Fibroblast of skin of abdomen (primary cell): ENCODE results near the gene SULT1A2.
"Not testable (repeated sequence)": the region's sequence is repeated elsewhere in the genome, so short reads cannot be mapped to it uniquely, and the experiment has no call there.

Source experiments
- DNase-seq: peaks from one replicate; pipeline ENCODE4 v3.0.0-alpha.2; 2013

The SULT1A2 gene

DNA sequence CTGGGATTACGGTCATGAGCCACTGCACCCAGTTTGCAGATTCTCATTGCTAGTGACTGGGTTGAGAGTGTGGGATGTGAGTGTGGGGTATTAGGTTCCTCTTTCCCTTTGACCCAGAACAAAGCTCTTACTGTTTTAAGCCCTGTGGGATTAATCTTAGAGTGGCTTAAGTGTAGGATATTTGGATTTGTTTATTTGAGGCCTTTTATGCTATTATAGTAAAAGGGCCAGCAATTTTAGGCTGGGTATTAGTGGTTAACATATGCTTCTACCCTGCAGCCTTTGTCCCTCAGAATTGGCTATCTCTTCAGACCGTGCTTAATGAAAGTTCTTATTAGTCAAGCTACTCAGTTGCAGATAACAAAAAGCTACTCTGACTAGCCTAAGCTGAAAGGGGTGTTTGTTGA lies 39.9 kb downstream of the SULT1A2 start:
- no peak for DNase-seq

DNA sequence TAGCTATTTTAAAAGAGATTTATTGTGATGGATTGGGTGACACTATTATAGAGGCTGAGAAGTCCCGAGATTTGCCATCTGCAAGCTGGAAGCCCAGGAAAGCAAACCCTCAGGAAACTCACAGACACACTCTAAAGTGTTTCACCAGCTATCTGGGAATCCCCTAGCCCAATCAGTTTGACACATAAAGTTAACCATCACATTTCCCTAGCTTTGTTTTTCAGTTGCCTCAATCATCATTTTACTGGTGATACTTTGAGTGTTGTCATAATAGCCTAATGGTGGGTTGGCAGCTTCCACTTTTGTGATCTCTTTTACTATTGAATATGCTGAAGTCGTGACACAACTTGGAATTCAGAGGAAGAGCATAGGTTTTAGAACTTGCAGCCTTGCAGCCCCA lies 41.3 kb downstream of the SULT1A2 start:
- no peak for DNase-seq

DNA sequence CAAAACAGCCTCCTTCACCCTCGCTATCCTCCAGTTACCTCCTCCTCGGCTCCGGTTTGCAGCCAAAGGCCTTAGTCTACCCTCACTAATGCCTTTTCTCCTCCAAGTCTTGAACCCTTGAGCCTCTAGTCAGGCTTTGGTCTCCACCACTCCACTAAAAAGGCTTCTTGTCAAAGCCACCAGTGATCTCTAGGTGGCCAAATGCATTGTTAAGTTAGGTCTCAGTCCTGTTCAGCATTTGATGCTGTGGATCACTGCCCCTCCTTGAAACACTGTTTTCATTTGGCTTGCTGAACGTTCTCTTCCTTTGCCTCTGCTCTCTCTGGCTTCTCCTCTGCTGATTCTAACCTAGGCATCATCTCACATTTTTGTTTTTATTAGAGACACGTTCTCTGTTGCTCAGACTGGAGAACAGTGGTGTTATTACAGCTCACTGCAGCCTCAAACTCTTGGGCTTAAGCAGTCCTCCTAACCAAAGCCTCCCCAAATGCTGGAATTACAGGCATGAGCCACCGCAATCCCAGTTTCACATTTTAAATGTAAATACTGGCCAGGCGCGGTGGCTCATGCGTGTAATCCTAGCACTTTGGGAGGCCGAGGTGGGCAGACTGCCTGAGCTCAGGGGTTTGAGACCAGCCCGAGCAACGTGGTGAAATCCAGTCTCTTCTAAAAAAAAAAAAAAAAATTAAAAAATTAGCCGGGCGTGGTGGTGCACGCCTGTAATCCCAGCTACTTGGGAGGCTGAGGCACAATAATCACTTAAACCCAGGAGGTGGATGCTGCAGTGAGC lies 42.0 kb downstream of the SULT1A2 start:
- DNase-seq: no peak

DNA sequence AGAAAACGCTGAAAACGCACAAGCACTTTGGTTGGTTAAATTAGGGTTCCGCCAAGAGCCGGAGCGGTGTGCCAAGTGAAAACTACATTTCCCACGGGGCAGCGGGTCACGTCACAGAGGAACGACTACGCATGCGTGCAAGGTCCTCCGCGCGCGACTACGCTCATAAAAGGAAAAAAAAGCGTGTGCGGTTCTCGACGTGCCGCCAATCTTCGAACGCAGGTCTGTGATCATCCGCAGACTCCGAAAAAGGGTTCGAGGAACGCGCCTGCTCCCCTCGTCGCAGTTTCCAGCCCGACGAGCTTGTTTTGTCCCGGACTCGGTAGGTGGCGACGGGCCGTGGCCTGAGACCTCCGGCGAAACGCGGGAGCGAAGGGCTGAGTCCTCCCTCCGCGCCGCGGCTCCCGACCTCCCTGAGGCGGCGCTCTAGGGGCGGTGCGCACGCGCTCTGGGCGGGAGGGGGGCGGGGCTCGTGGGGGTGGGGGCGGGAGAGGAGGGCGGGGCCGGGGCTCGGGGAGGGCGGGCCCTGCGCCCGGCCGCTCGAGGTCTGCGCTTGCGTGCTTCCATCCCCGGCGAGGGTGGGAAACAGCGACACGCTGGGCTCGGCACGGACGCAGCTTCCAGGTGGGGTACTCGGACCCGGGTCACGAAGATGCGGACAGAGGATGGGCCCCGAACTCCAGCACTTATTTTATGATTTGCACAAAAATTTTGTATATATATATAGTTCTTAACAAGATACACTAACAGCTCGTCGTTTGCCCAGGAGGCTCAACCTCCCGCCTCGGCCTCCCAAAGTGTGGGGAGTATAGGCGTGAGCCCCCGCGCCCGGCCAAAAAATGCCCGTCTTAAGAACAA lies 42.8 kb downstream of the SULT1A2 start, which contains the start of gene SGF29:
SGF29 (plus strand) TSS at position 145 of the 858 bp plus-strand sequence. CDS start 27,150 bp downstream, outside the sequence.
- DNase-seq: peak; percentile 92

DNA sequence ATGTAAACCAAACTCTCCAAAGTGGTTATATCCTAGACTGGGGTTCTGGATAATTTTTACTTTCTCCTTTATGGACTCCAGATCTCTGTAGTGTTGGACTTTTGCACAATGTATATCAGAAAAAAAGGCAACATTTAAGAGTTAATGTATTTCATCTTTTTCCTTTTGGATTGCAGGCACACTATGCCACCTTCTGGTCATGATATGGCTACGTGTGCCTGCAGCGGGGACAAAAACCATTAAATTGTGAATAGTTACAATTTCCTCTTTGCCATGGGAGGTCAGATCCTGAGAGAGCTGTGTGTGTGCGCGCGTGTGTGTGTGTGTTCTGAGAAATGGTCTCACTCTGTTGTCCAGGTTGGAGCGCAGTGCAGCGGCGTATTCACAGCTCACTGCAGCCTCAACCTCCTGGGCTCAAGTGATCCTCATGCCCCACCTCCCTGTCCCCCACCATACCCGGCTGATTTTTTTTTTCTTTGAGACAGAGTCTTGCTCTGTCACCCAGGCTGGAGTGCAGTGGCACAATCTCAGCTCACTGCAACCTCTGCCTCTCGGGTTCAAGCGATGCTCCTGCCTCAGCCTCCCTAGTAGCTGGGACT lies 47.5 kb downstream of the SULT1A2 start:
- peak; percentile 36 for DNase-seq

DNA sequence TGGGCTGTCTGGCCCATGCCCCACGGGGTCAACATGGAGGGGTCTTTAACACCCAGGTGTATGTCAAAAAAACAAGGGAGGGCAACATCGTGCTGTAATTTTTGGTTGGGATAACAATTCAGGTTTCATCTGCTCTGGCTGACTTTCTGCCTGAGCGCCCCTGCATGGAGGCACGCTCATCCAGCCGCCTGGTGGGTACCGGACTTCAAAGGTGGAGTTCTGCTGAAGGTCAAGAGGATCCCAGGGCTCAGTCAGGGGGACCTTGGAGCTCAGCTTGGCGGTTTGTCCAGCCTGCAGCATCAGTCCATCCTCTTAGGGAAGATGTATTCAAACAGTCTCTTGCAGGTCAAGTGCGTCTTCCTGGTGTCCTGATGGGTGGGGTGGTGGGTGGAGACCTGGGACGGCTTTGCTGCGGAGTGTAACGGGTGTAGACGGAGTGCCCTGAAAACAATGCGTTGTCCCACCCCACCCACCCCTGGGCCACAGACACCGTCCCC lies 48.5 kb downstream of the SULT1A2 start:
- DNase-seq: no peak

DNA sequence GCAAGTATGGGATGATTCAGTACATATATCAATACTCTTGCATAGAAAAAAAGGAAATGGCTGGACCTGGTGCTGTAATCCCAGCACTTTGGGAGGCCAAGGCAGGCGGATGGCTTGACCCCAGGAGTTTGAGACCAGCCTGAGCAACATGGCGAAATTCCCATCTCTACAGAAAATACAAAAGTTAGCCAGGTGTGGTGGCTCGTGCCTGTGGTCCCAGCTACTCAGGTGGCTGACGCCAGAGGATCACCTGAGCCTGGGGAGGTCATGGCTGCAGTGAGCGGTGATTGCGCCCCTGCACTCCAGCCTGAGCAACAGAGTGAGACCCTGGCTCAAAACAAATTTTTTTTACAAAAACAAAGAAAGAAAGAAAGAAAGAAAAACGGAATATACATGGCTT lies 50.2 kb downstream of the SULT1A2 start:
- DNase-seq: no peak

DNA sequence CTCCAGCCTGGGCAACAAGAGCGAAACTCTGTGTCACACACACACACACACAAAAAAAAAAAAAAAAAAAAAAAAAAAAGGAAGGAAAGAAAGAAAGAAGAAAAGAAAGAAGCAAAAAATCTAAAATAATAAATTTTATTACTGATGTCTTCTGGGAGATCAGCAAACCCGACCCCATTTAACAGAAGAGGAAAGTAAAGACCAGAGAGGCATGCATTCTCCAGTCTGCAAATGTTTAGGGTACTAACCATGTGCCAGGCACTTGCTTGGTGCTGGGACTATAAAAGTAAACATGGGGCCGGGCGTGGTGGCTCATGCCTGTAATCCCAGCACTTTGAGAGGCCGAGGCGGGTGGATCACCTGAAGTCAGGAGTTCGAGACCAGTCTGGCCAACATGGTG lies 50.9 kb downstream of the SULT1A2 start:
- DNase-seq: not testable (repeated sequence)

DNA sequence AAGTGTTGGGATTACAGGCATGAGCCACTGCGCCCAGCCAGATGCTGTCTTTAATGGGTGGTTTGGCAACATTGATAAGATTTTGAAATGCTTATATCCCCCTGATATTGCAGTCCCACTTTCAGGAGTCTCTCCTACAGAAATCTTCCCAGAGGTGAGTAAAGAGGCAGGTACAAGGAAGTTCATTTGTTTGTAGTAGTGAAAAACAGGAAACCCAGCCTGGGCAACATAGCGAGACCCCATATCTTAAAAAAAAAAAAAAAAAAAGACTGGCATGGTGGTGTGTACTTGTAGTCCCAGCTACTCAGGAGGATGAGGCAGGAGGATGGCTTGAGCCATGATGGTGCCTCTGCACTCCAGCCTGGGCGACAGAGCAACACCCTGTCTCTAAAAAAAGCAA lies 51.9 kb downstream of the SULT1A2 start:
- DNase-seq: no peak

DNA sequence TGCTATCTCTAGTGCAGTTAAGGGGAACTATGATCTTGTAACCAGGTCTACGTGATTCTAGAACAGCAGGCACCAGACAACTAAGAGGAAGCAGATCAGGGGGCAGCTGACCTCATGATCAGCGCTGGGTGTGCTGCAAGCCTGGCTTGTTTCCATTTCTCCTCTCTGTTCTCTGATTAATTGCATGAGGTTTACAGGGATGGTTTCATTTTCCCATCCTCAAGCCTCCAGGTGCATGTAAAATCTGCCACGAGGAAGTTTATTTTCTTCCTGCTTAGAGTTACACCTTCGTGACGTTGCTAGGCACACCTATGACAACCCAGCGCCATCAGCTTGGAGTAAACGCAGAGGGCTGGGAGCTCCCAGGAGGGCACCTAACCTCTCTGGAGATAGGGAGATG lies 53.8 kb downstream of the SULT1A2 start:
- no peak for DNase-seq

DNA sequence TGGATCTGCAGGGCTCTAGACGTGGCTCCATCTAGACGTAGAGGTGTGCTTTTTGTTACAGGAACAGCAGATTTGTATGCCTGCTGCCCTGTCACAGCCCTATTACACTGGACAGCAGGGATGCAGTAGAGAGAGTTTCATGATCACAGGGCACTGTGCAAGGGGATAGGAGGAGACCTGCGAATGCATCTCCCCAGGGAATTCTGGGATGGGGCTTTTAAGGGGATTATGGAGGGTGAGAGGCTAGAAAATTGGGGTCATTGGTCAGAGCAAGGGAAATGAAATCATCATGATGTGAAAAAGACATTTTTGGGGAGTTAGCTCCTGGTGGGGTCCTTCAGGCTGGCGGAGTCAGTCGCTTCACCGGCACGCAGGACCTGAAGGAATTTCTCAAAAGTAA lies 54.2 kb downstream of the SULT1A2 start:
- no peak for DNase-seq
